Medulla oblongata (tissue), 1 donor: Measurements from ENCODE around the gene GUCY2D.
A peak's percentile ranks its signal among the peaks of the same experiment; 100 is the strongest.
"Not testable (repeated sequence)": the region's sequence is repeated elsewhere in the genome, so short reads cannot be mapped to it uniquely, and the experiment has no call there.

Experiments used
- DNase-seq: peaks from one replicate; pipeline ENCODE4 v3.0.0-alpha.2; 2015; ENCODE audit errors: extremely low spot score

GUCY2D gene

GRCh38 chr17:8016632-8017424 lies 14.4 kb downstream of the GUCY2D start:
- peak; percentile 57 for DNase-seq

- no peak for DNase-seq
Measured at GRCh38 chr17:8018436-8018835, 16.0 kb downstream of the GUCY2D start.

GRCh38 chr17:8019166-8019565 lies 16.8 kb downstream of the GUCY2D start:
- DNase-seq = no peak

- DNase-seq = no peak
Measured at GRCh38 chr17:8019665-8020650, 17.5 kb downstream of the GUCY2D start.

- DNase-seq = no peak
Measured at GRCh38 chr17:8020776-8021564, 18.6 kb downstream of the GUCY2D start.

GRCh38 chr17:8021565-8022359 lies 19.3 kb downstream of the GUCY2D start:
- no peak for DNase-seq

GRCh38 chr17:8022360-8023003 lies 20.1 kb downstream of the GUCY2D start:
- DNase-seq = no peak

GRCh38 chr17:8024161-8024560 lies 21.7 kb downstream of the GUCY2D start:
- DNase-seq = not testable (repeated sequence)

GRCh38 chr17:8025176-8025911 lies 22.9 kb downstream of the GUCY2D start:
- no peak for DNase-seq

- no peak for DNase-seq
Measured at GRCh38 chr17:8029121-8029520, 26.7 kb downstream of the GUCY2D start.

- no peak for DNase-seq
Measured at GRCh38 chr17:8031261-8031661, 28.8 kb downstream of the GUCY2D start.

- no peak for DNase-seq
Measured at GRCh38 chr17:8031950-8032349, 29.5 kb downstream of the GUCY2D start.

- no peak for DNase-seq
Measured at GRCh38 chr17:8032442-8032841, 30.0 kb downstream of the GUCY2D start.

- no peak for DNase-seq
Measured at GRCh38 chr17:8038954-8039610, 36.7 kb downstream of the GUCY2D start, which contains the start of gene ALOX15B. Gene ALOX15B (plus strand): TSS chr17:8039059. CDS start chr17:8039156, 97 bp downstream.

- no peak for DNase-seq
Measured at GRCh38 chr17:8039611-8040168, 37.3 kb downstream of the GUCY2D start.

GRCh38 chr17:8041249-8041928 lies 39.0 kb downstream of the GUCY2D start:
- DNase-seq = peak; percentile 64

GRCh38 chr17:8041979-8042378 lies 39.6 kb downstream of the GUCY2D start:
- DNase-seq = no peak
